PFSK-1 (cell line): Measurements from ENCODE around the gene TOR2A.

Experiments
- FOXP2 ChIP-seq: optimal IDR thresholded peaks from 2 replicates; pipeline ENCODE3; 2011; ENCODE audit warnings: borderline replicate concordance, control low read depth, inconsistent platforms; ENCODE audit not compliant: insufficient read depth; ENCODE audit errors: extremely low read length, extremely low read depth
- POLR2AphosphoS5 ChIP-seq: IDR thresholded peaks from 2 replicates; pipeline ENCODE4 v1.6.1; 2012; ENCODE audit warnings: low read depth, mild to moderate bottlenecking, control low read depth, low read length, moderate library complexity
- SIN3A ChIP-seq: IDR thresholded peaks from 2 replicates; pipeline ENCODE4 v1.6.1; 2012; ENCODE audit warnings: mild to moderate bottlenecking, low read length, moderate library complexity, borderline replicate concordance; ENCODE audit not compliant: insufficient read depth
- TAF1 ChIP-seq: IDR thresholded peaks from 2 replicates; pipeline ENCODE4 v1.6.1; 2012; ENCODE audit warnings: low read length, control low read depth, borderline replicate concordance; ENCODE audit not compliant: insufficient read depth
- TF ChIP-seq, protein P1 (sequence below), 2 experiments: IDR thresholded peaks; 2 replicates each; pipeline versions ENCODE4 v1.6.1 to v1.8.0; 2011 to 2012; ENCODE audit warnings: low read depth in 2 of 2, low read length in 2 of 2, control low read depth in 1 of 2, inconsistent platforms in 1 of 2, mild to moderate bottlenecking in 1 of 2, moderate library complexity in 1 of 2; ENCODE audit not compliant: insufficient read depth in 1 of 2

TOR2A gene

DNA sequence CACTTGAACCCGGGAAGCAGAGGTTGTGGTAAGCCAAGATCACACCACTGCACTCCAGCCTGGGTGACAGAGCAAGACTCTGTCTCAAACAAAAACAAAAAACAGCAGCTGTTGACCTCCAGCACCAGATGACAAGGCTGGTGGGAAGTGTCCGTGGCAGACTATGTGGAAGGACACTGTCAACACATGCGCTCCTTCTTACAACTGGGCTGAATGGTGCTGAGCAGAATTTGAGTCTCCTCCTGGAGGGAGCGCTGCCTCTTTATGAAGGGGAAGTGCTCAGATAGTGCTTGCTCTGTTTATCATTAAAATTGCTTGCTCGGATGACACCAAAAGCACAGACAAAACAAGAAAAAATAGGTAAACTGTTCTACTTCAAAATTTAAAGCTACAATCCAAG, 37.5 kb downstream of the TOR2A start:
- no peak for TF ChIP-seq SIN3A
- no peak for TF ChIP-seq POLR2AphosphoS5
- TF ChIP-seq, protein P1, sequence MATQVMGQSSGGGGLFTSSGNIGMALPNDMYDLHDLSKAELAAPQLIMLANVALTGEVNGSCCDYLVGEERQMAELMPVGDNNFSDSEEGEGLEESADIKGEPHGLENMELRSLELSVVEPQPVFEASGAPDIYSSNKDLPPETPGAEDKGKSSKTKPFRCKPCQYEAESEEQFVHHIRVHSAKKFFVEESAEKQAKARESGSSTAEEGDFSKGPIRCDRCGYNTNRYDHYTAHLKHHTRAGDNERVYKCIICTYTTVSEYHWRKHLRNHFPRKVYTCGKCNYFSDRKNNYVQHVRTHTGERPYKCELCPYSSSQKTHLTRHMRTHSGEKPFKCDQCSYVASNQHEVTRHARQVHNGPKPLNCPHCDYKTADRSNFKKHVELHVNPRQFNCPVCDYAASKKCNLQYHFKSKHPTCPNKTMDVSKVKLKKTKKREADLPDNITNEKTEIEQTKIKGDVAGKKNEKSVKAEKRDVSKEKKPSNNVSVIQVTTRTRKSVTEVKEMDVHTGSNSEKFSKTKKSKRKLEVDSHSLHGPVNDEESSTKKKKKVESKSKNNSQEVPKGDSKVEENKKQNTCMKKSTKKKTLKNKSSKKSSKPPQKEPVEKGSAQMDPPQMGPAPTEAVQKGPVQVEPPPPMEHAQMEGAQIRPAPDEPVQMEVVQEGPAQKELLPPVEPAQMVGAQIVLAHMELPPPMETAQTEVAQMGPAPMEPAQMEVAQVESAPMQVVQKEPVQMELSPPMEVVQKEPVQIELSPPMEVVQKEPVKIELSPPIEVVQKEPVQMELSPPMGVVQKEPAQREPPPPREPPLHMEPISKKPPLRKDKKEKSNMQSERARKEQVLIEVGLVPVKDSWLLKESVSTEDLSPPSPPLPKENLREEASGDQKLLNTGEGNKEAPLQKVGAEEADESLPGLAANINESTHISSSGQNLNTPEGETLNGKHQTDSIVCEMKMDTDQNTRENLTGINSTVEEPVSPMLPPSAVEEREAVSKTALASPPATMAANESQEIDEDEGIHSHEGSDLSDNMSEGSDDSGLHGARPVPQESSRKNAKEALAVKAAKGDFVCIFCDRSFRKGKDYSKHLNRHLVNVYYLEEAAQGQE (IDR thresholded peaks at IDR 0.05; ENCODE audit: insufficient read depth in 1 of 2, low read depth in 2 of 2, low read length in 2 of 2): no peak
- TF ChIP-seq TAF1: no peak
- TF ChIP-seq FOXP2: no peak

DNA sequence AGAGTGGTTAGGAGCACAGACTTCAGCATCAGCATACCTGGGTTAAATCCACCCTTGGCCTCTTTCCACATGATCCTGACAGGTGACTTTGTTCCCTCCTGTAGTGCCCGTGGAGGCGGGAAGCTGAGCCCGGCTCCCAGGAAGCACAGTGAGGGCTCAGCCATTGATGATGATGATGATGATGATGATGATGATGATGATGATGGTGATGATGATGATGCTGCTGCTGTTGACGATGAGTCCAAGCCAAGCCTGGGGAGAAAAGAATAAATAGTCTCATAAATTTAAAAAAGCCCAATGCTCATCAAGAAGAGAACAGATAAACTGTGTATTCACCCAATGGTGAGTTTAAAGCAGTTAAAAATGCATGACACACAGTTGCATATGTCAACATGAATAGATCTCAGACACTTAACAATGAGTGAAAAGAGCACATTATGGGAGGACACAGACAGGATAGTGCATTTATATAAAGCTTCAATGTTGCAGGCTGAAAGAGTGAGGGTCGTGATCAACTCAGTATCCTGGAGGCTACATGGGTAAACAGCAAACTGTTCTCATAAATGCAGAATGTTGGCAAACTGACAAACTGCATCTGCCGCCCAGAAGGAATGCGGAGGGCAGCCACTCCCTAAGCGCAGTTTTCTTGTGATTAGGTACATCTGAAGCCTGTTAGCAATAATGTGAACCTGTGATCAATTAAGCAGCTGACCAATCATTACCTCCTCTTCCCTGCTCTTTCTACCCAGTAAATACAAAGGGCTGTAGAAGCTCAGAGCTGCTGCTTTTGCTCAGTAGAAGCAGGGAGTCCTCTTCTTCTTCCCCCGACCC, 40.0 kb downstream of the TOR2A start:
- TF ChIP-seq FOXP2 (no peak), POLR2AphosphoS5 (no peak), TAF1 (no peak), SIN3A (no peak)
- TF ChIP-seq, protein P1 (IDR thresholded peaks at IDR 0.05; ENCODE audit: insufficient read depth in 1 of 2, low read depth in 2 of 2, low read length in 2 of 2): no peak

- TF ChIP-seq SIN3A (no peak), TAF1 (no peak), FOXP2 (no peak), POLR2AphosphoS5 (no peak)
- TF ChIP-seq, protein P1 (IDR thresholded peaks at IDR 0.05; ENCODE audit: insufficient read depth in 1 of 2, low read depth in 2 of 2, low read length in 2 of 2): no peak
These were observed 41.4 kb downstream of the TOR2A start for GRCh38 chr9:127693697-127694096.

- TF ChIP-seq SIN3A (no peak), POLR2AphosphoS5 (no peak)
- TF ChIP-seq, protein P1 (IDR thresholded peaks at IDR 0.05; ENCODE audit: insufficient read depth in 1 of 2, low read depth in 2 of 2, low read length in 2 of 2): no peak
These were observed 42.0 kb downstream of the TOR2A start for GRCh38 chr9:127693143-127693542.
